GM19452 (cell line): Measurements from ENCODE around the gene NDUFB8.
"Not testable (repeated sequence)": the region's sequence is repeated elsewhere in the genome, so short reads cannot be mapped to it uniquely, and the experiment has no call there.

Experiments
- ATAC-seq: cut with Tn5 transposase; IDR thresholded peaks from one replicate; pipeline ENCODE4 v1.9.1; 2021; ENCODE audit not compliant: unreplicated experiment

Gene NDUFB8

DNA sequence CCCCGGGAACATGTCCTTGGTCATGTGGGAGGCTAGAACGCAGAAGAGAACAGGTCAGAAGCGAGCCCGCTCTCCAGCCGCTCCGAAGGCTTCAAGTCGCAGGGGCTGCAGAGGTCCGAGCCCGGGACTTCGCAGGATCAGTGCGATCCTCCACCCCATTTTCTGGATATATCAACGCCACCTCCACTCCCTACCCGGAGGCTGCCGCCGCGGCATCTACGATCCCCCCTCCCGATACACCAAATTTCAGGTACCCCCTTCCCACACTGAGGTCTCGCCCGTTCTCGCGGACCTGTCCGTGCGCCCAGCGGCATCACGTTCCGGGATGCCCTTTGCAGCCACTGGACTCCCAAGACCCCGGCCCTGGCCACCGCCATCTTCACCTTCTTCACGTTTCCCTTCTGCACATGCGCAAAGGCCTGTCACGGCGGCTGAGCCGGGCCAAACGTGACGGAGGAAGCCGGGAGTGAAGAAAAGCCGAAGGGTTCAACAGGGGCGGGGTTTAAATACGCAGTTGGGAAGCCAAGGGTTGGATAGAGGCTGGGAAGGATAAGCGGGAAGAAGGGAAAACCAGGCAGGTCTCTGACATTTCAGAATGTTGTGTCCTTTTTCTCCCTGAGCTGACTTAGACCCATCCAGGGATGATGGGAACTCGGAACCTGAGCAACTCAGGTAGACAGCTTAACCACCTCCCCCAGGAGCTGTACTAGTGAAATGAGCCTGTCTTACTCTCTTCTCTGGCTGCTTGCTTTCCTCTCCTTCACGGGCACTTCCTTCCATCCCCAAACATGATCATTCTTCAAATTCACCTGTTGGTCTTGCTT is at the start of gene NDUFB8:
Gene NDUFB8, minus strand, starts transcription at position 397 of the 824 bp plus-strand sequence. Its CDS starts 20 bp downstream, at position 377.
- ATAC-seq = peak; percentile 52

DNA sequence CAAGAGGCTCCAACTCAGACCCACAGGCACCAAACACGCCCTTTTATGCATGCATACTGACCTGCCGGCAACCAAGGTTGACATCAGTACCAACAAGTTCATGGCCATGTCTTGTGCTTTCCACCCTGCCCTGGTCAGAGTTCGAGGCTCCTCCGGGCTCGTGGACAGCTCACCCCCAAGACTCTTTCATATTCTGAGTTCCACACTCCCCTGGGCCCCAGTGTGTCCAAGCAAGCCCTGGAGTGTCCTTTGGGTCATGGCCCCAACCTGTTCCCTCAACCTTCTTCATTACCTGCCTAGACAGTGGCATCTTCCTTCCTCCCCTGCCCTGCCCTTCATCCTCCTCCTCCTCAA is 46.6 kb upstream of the NDUFB8 start:
- ATAC-seq = no peak

DNA sequence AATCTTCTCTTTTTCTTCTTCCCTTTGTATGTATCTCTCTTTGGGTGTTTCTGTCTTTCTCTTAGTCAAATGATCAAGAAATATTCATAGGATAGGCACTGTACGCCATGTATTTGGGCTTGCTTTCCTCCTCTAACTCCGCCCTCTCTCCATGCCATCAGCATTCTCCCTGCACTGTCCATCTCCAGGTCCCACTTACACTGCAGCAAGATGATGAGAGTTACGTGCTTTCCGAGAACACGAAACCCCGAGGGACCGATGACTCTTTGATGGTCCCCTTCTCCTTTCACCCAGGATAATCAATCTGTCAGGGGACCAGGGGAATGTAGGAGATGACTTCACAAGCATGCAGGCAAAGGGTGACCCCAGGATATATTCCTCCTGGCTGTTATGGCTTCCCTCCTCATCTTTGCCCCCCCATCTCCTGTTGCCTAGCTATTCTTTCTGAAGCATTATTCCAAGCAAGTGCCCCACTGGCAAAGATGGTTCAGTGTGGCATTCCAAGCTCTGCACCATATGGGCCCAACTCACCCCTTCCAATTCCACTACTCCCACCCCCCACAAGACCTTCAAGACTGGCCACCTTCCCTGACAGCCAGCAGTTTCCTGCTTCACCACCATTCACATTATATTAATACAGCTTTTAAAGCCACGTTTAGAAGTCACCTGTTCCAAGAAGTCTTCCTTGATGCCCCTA is 46.1 kb upstream of the NDUFB8 start:
- no peak for ATAC-seq

DNA sequence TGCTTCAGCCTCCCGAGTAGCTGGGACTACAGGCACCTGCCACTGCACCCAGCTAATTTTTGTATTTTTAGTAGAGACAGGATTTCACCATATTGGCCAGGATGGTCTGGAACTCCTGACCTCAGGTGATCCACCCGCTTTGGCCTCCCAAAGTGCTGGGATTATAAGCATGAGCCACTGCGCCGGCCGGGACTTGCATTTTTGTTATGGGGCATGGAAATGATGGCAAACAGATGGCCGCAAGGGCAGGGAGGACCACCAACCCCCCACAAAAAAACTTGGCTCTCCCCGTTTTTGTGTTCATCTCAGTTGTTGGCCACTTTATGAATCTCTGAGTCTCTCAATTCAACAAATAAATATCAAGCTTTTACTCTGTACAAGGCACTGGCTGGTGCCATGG is 45.5 kb upstream of the NDUFB8 start:
- not testable (repeated sequence) for ATAC-seq

DNA sequence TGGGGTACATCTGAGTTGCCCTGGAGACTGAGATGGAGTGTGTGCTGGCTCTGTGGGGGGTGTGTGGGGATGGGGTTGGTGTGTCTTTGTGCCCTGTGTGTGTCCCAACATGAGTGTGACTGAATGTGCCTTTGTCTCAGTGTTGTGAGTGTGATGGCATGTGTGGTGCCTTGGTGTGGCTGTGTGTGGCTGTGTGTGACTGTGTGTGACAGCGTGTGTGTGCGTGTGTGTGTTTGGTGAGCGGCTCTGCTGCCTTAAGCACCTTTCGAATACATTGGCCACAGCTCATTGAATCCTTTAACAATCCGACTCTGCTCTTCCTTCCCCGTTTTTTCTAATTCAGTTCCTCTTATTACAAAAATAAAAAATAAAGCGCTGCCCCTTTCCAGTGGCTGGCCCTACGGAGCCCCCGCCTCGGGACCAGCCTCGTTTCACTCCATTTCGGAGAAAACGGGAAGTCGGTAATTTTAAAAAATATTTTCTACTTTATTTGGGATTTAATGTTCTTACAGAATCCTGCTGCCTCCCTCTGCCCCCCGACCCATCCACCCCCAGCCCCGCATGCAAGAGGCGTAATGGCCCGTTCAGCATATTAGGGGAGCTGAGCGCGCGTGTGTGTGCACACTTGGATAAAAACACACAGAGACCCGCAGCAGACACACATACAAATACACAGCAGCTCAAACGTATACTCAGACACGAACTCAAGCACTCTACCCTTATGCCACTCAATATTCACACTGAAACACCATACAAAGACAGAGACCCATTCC is 41.6 kb upstream of the NDUFB8 start:
- no peak for ATAC-seq

DNA sequence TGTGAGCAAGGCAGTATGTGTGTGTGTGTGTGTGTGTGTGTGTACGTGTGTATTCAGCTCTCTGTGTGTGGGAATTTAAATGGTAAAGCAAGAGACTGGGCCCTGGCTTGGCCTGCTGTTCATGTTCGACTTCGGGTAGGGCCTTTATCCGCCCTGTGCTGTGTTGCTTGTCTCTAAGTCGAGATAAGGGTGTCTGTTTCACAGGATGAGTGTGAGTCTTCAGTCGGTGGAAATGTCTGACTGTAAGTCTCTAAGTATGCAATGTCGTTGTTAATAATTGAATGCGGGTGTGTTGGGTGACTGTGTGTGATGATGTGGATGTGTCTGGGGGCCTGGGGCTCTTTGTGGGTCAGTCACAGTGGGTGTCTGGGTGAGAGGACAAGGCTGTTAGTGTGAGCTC is 40.8 kb upstream of the NDUFB8 start:
- no peak for ATAC-seq

DNA sequence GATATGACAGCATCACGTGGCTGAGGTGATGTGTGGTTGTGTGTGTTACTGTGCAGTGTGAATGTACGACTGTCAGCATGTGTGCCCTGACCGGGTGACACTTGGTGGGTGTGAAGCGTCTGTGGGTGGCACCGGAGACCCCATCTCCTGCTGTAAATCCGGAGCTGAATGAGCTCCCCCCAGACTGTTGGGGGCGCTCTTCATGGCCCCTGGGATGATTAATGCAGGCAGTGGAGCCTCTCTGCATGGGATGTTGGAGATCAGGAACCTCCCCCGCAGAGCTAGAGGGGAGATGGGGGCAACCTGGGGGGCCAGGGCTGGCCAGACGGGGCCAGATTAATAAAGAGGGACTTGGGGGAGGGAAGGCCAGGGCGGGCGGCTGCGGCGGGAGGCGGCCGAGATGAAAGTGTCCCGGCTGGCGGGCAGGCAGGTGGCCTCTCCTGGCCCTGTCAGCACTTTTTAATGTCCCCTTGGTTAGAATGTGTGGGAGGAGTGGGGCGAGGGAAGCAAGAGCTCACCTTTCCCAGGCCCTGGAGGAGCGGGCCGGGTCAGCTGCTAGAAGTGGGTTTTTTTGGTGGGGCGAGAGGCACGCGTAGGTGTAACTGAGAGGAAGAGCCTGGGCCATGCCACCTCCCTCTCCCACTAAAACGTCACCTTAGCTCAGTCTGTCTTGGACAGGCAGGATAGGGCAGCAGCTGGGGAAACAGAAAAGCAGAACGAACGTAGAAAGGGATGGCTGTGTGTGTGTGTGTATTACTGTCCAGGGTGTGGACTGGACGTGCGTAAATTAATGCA is 40.2 kb upstream of the NDUFB8 start:
- no peak for ATAC-seq

DNA sequence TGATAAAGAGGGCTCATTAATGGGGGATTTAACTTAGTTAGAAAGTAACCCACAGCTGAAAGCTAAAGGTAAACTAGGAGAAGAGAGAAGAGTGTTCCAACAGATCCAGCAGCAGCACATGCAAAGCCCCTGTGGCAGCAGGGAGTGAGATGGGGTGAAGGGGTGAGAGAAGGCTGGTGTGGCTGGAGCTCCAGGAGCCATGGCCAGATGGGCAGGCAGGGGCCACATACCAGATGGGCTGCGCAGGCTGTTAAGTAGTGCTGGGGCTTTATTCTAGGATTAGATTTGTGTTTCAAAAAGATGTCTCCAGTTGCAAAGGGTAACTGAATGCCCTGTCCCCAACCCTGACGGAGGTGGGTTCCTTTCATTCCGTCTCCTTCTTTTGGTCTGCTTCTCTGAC is 39.2 kb upstream of the NDUFB8 start:
- no peak for ATAC-seq

DNA sequence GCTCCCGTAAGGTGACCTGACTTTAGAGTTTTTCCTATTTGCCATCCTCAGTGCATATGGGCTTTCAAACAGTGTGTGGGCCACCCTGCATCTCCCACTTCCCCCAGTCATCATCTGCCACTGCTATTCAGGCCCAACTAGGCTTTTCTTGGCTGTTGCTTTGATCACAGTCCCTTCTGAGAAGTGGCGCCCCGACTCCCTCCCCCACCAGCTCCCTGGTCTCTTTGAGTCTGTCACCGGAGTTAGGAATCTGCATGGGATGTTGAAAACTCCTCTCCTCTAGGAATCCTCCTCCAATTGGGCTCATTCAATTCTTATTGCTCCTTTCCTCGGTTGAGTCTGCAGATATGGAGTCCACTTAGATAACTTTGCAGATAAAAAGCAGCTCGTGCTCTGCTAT is 38.2 kb upstream of the NDUFB8 start:
- ATAC-seq = no peak

DNA sequence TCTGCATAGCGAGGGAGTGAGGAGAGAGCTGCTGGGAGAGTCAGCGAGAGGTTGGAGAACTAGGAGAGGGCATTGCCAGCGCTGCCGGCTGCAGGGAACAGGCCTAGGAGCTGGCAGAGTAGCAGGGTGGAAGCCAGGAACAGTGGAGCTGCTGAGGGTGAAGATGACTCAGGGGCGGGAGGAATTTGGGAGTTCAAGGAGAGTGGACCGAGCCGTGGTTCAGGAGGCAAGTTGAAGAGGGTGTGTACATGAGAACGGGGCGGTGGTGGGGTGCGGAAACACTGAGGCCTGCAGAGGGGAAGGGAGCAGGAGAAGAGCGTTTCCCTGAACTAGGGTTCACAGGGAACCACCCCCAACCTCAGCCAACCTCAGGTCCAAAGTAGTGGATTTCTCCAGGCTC is 37.6 kb upstream of the NDUFB8 start:
- ATAC-seq = no peak

DNA sequence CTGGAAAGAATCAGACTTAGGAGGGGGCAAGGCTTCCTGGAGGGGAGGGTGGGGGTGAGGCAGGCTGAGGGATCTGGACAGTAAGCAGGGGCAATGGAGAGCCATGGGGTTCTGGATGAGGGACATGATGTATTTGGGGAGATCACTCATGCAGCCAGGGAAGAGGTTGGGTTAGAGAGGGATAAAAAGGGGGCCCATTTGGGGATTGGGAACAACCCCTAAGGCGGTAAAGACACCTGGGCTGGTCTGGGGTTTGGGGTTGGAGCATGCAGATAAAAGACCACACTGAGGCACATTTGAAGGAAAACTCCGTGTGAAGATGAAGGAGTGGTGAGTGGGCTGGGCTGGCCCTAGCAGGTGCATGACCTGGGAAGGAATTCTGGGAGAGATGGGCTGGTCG is 36.9 kb upstream of the NDUFB8 start:
- no peak for ATAC-seq

DNA sequence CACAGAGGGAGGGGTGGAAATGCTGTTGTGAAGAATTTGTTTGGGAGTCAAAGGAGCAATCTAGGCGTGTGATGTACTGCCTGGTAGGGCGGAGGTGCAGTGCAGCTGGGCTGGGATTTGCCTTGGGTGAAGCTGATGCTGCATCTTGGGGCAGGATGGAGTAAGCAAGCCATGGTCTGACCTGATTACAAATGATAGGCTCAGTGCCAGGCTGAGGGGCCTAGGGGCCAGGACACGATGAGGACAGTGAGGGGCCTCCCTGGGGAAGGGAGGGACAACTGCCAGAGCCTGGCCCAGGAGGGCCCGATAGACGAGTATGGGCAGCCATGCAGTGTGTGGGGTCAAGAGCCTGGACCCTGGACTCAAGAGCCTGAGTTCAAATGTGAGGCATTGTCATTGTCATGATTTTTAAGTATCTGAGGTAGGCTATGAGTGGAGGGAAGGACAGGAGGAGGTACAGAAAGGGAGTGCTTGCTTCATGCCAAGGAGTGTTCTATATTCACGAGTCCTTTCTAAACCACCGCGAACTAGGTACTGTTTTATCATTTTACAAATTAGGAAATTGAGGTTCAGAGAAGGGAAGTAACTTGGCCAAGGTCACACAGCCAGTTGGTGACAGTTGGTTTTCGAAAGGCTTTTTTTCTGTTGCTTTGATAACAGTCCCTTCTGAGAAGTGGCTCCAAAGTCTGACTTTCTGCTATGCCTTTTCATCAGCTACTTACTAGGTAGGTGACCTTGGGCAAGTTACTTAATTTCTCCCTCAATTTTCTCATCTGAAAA is 35.7 kb upstream of the NDUFB8 start:
- no peak for ATAC-seq

DNA sequence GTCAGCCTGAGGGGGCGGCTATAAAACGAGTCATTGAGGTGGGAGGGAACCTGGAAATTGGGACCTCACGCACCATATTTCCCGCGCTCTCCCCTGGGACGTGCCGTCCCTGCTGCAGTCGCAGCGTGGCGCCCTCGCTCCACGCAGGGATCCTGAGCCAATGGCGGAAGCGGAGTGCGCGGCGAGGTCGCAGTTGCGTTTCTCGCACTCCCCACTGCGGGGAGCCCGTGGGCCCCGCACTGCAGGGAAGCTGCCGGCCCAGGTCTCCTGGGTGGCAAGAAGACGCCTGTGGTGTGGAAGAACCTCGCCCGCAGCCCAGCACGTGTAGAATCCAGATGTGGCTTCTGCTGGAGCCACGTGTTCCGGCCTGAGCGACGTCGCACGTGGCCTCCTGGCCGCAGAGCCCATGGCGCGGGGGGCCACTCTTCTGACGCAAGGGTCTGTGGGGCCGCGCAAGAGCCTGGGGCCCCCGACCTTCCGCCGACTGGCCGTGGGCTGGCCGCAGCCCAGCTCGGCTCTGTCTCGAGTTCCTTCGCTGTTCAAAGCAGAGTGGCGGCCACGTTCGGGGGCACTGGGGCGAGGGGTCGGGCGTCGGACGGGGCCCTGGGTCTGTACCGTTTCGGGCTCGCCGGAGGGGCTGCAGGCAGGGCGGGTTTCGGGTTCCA is 32.5 kb upstream of the NDUFB8 start:
- peak; percentile 80 for ATAC-seq

DNA sequence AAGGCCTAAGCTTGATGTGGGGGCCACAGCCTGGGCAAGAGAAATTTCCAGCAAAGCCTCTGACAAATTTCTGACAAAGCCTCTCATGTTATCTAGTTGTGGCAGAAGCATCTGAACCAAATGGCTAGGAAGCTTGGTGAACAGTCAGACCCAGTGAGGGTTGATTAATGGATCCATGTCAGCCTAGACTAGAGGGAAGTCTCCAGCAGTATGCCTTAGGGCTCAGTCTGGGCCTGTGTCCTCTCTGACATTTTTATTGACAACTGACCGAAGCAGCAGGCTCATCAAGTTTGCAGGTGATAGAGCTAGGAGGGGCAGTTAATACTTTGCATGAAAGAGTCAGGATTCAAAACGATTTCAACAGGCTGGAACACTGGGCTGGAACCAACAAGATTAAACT is 31.3 kb upstream of the NDUFB8 start:
- no peak for ATAC-seq

DNA sequence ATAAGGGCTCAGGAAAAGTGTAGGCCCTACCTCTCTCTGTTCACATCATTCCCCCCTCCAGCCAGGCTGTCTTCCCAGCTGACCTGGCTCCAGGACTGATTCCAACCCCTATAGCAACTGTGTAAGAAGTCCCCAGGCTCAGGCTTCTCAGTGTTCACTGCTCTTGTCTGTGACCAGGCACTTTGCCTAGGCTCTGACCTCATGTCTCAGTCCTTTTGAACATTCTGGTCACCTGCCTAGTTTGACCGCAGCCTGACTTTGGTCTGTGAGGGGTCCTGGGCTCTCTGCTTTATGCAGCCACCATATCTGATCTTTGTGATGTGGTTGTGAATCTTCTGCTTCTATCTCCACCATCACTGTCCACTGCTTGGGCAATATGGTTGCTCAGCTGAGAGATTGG is 30.6 kb upstream of the NDUFB8 start:
- no peak for ATAC-seq

DNA sequence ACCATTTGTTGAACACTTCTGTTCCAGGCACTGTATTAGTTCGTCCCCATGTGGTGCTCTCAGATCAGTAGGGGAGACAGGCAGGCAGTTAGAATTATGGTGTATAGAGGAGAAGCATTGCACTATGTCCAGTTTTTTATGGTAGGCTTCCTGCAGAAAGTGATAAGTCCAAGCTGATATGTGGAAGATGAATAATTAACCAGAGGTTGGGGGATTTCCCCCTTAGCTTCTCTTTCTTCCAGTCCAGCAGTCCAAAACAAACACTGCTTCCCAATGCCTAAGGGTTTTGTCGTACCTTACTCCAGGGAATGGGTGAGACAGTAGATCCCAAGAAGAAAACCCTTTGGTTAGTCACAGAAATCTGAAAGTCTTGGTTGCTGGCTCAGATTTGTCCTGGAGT is 25.2 kb upstream of the NDUFB8 start:
- ATAC-seq = no peak

DNA sequence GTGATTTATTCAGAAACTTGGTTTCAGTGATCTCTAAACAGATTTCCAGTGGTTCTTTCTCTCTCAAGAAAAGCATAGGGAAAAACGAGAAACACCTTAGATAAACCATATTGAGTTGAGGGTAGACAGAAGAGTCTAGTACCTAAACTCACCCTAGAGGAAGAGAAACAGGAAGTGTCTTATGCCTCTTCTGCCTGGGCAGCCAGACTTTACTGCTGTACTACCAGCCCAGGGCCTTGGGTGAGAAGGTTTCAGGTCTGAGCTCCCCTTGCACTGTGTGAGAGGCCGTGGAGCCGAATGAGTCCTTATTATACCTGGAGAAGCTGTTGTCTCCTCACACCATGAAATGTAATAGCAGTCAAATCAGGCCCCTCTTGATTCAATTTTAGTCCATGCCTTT is 24.3 kb upstream of the NDUFB8 start:
- ATAC-seq = no peak

DNA sequence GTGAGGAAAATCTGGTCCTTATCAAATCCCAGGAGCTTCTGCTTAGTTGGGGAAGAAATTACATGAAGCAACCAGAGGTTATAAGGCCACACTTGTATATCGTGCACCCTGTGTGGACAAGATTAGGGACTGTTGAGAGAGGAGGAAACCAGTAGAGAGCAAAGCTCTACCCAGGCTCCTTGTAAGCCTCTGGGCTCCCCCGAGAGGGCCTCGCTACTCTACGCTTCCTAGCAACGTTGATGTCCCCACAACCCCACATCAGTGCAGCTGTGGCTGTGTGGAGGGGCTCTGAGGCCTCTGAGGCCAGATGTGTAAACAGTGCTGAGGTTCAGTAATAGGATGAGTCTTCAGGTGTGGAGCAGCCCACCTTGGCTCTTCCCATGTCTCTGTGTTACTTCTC is 22.1 kb upstream of the NDUFB8 start:
- no peak for ATAC-seq

DNA sequence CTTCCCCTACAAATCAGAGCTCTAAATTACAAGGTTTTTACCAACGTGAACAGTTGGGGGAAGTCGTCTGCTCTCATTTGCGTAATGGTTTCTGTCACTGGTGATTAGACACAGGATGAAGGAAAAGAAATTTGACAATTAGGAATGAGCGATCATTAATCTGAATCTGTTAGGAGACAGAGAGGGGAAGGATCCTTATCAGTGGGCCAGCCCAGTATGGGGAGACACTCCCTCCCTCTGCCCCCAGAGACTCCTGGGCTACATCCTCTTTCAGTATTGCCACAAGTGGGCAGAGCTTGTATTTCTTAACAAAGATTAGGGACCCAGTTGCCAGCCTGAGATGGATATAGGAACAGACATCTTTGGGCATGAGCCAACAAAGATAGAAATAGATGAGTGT is 21.5 kb upstream of the NDUFB8 start:
- no peak for ATAC-seq

DNA sequence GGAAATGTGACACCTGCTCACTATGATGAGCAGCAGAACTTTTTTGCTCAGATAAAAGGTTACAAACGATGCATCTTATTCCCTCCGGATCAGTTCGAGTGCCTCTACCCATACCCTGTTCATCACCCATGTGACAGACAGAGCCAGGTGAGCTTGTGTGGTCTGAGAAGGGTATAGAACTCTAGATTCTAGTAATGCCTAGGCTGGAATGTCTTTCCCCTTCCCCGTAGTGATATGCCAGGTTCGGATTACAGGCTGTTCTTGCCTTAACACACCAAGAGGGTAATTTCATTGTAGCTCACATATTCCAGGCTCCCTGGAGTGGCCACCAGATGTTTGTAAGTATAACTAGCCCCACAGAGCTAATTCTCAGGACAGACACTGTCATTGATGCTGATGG is 15.3 kb upstream of the NDUFB8 start:
- no peak for ATAC-seq
